Ishikawa (cell line): ENCODE data around the gene MUC4.

Source experiments
- CEBPB ChIP-seq: IDR thresholded peaks from 2 replicates; pipeline ENCODE4 v1.6.1; 2012
- CREB1 ChIP-seq: IDR thresholded peaks from 2 replicates; pipeline ENCODE4 v1.6.1; 2012; ENCODE audit warnings: low read depth
- EGR1 ChIP-seq: IDR thresholded peaks from 2 replicates; pipeline ENCODE4 v1.6.1; 2012
- RAD21 ChIP-seq: IDR thresholded peaks from 2 replicates; pipeline ENCODE4 v1.6.1; 2012; ENCODE audit warnings: low read depth
- REST ChIP-seq: IDR thresholded peaks from 2 replicates; pipeline ENCODE4 v1.6.1; 2012; ENCODE audit warnings: low read depth, mild to moderate bottlenecking
- TEAD4 ChIP-seq: IDR thresholded peaks from 2 replicates; pipeline ENCODE4 v1.6.1; 2012

GRCh38 chr3:195812366-195812765 is 637 bp upstream of the MUC4 start:
- TF ChIP-seq TEAD4 (no peak), CREB1 (no peak), REST (no peak), RAD21 (no peak), EGR1 (no peak), CEBPB (no peak)
